Mesodermal cell (in vitro differentiated cells): ENCODE results near the gene HDAC4.

Experiments
- H3K27ac ChIP-seq: 2 replicates; pipeline ENCODE4 v1.7.0; 2013; ENCODE audit warnings: mild to moderate bottlenecking, low read depth, low read length, moderate library complexity; ENCODE audit not compliant: severe bottlenecking
- H3K36me3 ChIP-seq: 2 replicates; pipeline ENCODE4 v1.7.1; 2013; ENCODE audit warnings: mild to moderate bottlenecking, low read length, moderate library complexity; ENCODE audit not compliant: control insufficient read depth, insufficient read depth
- H3K4me1 ChIP-seq: one replicate; pipeline ENCODE4 v1.7.1; 2013; ENCODE audit warnings: mild to moderate bottlenecking, low read length; ENCODE audit not compliant: insufficient read depth, control insufficient read depth, poor library complexity, severe bottlenecking
- H3K4me3 ChIP-seq: 2 replicates; pipeline ENCODE4 v1.7.0; 2013; ENCODE audit warnings: low read length, control low read depth, mild to moderate bottlenecking; ENCODE audit not compliant: insufficient read depth, poor library complexity, severe bottlenecking; ENCODE audit errors: extremely low read depth
- H3K9me3 ChIP-seq: 2 replicates; pipeline ENCODE4 v1.7.1; 2013; ENCODE audit warnings: mild to moderate bottlenecking, low read length, moderate library complexity; ENCODE audit not compliant: control insufficient read depth
- WGBS, 2 experiments: methylation state at CpG; one replicate each; pipeline ENCODE4 v1.1.5; 2013; ENCODE audit warnings: missing lambda C conversion rate in 2 of 2; ENCODE audit not compliant: insufficient coverage in 2 of 2; 5-methylcytosine and 5-hydroxymethylcytosine counted together

HDAC4 gene

DNA sequence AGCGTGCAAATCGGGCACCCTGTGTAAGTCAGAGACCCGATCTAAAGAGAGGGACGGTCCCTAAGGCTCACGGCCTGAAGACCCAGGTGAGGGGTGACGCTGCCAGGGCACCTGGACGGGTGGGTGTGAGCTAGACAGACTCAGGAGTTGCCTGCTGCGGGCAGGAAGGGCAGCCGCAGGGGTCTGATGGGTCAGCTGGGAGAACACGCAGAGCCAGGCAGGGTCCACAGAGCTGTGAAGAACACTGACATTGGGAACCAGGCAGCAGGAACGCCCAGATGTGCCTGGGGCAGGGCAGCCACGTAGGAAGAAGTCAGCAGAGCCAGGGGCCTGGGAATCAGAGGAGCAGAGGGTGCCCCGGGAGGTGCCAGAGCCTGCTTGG lies 25.9 kb downstream of the HDAC4 start:
- H3K9me3 ChIP-seq, result no peaks in the 10 kb centered on the region
- 95 to 96% methylated on average over 13 of the region's 13 CpGs for WGBS, 2 experiments
- H3K4me1 ChIP-seq, result no peaks in the 10 kb centered on the region
- no peak overlapping the region for H3K27ac ChIP-seq
- H3K4me3 ChIP-seq, result no peak overlapping the region
- H3K36me3 ChIP-seq, result peaks cover 15% of the 10 kb centered on the region

DNA sequence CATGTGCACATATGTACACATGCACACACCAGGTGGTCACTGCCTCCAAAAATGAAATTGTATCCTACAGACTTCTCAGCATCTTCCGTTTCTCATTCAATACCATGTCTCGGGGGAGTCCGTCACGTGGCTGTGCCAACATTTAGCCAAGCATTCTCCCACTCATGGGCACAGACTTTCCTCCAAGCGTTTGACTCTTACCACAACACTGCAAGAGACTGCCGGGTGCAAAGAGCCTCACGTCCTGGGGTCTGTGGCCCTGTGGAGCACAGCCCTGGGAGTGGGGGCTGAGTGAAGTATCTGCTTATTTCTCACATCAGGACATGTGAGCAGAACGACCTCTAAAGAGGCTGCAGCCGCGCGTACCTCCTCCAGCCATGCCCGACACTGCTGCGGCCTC lies 28.0 kb downstream of the HDAC4 start:
- WGBS, 2 experiments, result 98% methylated on average over 11 to 12 of the region's 13 CpGs
- Histone ChIP-seq H3K27ac (no peak overlapping the region), H3K4me1 (no peaks in the 10 kb centered on the region), H3K9me3 (no peaks in the 10 kb centered on the region), H3K4me3 (no peak overlapping the region), H3K36me3 (peaks cover 19% of the 10 kb centered on the region)

DNA sequence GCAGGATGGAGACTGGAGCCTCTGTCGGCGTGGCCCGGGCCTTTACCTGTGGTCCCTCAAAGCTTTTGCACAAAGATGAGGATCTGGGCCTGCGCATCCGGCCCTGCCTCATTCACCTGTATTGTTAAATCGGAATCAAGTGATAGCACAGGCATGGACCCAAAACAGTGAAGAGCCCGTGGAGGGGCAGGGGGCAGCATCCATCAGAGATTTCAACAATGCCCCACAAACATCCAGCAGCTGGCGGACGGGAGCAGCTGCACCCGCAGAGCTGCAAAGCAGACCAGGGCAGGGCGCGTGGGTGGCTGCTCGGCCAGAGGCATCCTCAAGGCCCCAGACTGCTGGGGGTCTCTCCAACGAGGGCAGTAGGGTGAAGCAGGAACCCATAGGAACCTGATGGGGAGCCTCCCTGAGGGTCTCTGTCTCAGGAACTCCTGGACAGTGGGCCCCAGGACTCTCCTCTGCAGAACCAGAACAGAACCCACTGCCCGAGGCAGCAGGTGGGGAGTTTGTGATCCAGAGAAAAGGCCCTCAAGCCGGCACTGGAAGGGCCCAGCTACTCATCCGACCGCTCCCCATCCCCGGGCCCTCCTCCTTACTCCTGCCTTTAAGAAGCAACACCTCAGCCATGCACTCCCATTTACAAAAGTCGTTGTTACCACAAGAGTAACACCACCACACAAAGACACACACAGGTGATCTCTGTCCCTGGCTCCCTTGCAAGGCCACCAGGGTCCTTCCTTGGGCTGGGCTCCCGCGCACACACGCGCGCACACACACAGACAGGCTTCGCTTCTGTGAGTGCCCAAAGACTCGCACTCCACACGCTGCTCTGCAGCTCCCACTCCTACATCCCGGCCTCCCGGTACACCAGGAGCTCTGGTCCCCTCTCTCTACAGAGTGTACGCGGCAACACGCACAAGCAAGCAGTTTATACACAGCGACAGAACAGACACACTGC lies 28.8 kb downstream of the HDAC4 start:
- H3K4me1 ChIP-seq, result no peaks in the 10 kb centered on the region
- peaks cover 14% of the 10 kb centered on the region for H3K36me3 ChIP-seq
- H3K4me3 ChIP-seq, result no peak overlapping the region
- WGBS, 2 experiments, result 92 to 96% methylated on average over 28 to 31 of the region's 34 CpGs
- no peak overlapping the region for H3K27ac ChIP-seq
- H3K9me3 ChIP-seq, result no peaks in the 10 kb centered on the region

DNA sequence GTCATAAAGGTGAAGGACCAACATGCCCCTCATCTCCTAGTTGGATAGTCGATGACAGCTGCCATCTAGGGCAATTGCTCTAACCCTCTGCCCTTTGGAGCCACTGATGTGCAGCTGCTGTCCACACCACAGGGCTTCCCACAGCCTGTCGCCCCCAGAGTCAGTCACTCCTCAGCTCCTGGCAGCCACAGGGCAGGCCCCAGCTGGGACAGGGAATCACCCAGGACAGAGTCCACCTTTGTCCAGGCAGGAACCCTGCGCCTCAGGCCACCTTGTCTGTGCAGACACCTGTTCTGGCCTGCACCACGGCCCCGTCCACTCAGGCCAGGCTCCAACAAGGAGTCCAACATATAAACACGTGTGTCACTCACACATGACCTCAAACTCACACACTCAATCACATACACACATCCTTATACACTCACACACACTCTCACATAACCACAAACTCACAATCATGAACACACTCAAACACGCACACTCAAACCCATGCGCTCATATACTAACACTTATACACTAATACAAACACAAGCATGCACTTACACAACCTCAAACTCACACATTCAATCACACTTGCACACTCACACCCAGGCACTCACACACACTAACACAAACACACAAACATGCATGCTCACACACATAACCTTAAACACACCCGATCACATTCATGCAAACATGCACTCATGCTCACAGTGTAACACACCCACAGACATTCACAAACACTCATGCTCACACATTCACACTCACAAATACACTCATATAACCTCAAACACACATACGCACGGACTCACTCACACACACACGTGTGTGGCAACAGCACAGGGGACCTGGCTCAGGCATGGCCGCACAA lies 29.7 kb downstream of the HDAC4 start:
- H3K4me3 ChIP-seq, result no peak overlapping the region
- no peaks in the 10 kb centered on the region for H3K4me1 ChIP-seq
- 89 to 95% methylated on average over 13 of the region's 13 CpGs for WGBS, 2 experiments
- peaks cover 14% of the 10 kb centered on the region for H3K36me3 ChIP-seq
- H3K9me3 ChIP-seq, result no peaks in the 10 kb centered on the region
- H3K27ac ChIP-seq, result no peak overlapping the region

DNA sequence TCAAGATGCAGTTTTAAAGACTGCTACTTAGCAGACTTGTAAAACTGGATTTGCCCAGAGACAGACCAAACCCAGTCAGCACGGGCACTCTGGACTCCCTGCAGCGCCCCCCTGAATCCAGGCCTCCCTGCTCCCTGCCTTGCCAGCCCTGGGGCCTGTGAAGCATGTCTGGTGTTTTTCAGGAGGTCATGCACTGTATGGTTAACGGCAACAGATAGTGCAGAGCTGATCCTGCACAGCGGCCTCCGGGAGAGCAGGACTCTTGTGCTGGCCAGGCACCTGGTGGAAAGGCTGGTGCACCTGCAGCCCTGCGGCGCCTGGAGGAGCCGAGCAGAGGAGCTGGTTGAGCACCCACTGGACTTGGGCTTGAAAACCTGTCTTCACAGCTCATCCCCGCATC lies 30.4 kb downstream of the HDAC4 start:
- peaks cover 14% of the 10 kb centered on the region for H3K36me3 ChIP-seq
- WGBS, 2 experiments, result 95 to 99% methylated on average over 9 of the region's 9 CpGs

DNA sequence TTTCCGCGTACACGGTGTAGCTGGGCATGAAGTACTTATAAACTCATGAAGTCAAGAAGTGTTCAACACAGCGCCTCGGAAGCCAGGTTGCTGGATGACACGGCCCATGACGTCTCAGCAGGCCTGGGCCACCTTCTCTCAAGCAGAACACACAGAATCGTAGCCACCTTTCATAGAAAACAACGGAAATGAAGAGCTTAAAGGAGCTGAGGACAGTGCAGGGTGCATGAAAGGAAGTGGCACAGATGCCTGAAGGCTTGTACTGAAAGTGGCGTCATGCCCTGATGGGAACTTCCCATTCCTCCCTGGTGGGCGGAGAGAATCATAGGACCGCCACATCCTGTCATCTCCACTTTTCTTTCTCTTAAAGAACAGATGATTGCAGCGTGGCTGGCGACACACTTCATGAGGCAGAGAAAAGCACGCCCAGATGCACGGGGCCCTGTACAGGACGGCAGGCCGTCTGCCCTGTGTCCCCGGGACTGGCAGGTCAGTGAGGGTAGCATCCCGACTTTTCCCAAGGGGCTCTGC lies 31.1 kb downstream of the HDAC4 start:
- WGBS, 2 experiments, result 89 to 96% methylated on average over 15 to 19 of the region's 20 CpGs

More for the DNA sequence above, 30.4 kb downstream of the HDAC4 start:
- H3K9me3 ChIP-seq, result no peaks in the 10 kb centered on the region
- H3K4me1 ChIP-seq, result no peaks in the 10 kb centered on the region
- H3K27ac ChIP-seq, result no peak overlapping the region
- no peak overlapping the region for H3K4me3 ChIP-seq

DNA sequence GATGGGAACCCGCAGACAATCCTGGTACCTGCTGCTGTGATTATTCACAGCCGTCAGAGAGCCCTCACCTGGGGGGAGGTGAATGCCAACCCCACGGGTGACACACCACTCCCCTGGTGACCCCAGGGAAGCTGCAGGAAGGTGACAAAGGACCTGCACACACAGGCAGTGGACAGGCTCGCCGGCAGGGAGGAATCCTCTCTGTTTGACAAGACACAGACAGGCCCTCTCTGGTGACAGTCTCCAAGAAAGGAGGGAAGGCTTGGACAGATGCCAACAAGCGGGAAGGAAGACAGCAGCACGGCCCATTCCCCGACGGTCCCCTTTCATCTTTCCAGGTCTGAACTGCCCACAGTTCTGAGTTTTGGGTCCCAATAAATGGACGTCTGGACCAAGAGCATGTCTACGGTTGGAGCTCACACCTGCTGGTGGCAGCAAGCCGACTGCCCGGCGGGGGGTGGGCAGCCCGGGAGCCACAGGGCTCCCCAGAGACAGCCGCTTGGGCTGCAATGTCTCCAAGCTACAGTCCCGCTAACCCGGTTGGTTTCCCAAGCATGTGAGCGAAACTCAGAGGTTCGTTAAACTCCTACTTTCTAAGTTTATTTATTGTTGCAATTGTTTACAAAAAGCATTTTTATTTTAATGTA lies 31.8 kb downstream of the HDAC4 start:
- Histone ChIP-seq H3K4me3 (no peak overlapping the region), H3K27ac (no peak overlapping the region), H3K36me3 (peaks cover 13% of the 10 kb centered on the region), H3K4me1 (no peaks in the 10 kb centered on the region), H3K9me3 (no peaks in the 10 kb centered on the region)
- WGBS, 2 experiments, result 87 to 92% methylated on average over 14 to 18 of the region's 20 CpGs

More for the DNA sequence above, 31.1 kb downstream of the HDAC4 start:
- Histone ChIP-seq H3K4me3 (no peak overlapping the region), H3K36me3 (peaks cover 14% of the 10 kb centered on the region), H3K27ac (no peak overlapping the region), H3K9me3 (no peaks in the 10 kb centered on the region), H3K4me1 (no peaks in the 10 kb centered on the region)

DNA sequence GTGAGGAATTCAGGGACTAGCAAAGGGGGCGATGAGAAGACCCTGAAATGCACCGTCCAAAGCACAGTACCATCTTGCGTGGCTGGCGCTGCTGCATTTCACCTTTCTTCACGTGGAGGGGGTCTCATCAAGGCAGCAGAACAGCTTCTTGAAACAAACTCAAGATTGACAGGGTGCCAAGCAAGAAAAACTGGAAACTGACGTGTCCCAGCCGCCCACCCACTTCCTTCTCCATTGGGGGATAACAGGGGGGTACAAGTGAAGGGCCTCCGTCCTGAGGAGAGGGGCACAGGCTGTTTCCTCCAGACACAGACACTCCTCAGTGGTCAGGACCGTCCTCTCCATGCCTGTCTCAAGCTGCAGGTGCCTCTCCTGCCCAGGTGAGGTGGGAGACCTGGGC lies 32.5 kb downstream of the HDAC4 start:
- no peaks in the 10 kb centered on the region for H3K4me1 ChIP-seq
- no peaks in the 10 kb centered on the region for H3K9me3 ChIP-seq
- WGBS, 2 experiments, result 96 to 97% methylated on average over 8 to 9 of the region's 9 CpGs
- H3K27ac ChIP-seq, result no peak overlapping the region
- no peak overlapping the region for H3K4me3 ChIP-seq
- H3K36me3 ChIP-seq, result peaks cover 10% of the 10 kb centered on the region

DNA sequence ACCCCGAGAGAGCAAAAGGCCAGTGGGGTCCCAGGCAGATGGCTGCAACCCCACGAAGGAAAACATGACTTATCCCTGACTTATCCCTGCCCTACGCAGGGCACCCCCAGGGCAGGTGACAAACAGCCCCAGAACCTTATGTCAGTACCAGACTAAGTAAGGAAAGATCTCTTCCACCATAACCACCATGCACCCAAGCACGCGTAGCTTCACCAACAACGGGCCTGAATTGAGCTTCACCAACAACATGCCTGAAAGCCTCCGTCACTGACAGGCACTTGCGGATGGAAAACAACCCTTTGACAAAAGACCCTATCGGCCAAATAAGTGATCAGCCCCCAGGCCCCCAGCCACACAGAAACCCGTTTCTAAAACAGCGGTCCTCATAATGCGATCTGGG lies 34.1 kb downstream of the HDAC4 start:
- 90 to 93% methylated on average over 11 to 12 of the region's 12 CpGs for WGBS, 2 experiments
- no peaks in the 10 kb centered on the region for H3K4me1 ChIP-seq
- H3K36me3 ChIP-seq, result peaks cover 10% of the 10 kb centered on the region
- H3K27ac ChIP-seq, result no peak overlapping the region
- H3K9me3 ChIP-seq, result no peaks in the 10 kb centered on the region
- no peak overlapping the region for H3K4me3 ChIP-seq

DNA sequence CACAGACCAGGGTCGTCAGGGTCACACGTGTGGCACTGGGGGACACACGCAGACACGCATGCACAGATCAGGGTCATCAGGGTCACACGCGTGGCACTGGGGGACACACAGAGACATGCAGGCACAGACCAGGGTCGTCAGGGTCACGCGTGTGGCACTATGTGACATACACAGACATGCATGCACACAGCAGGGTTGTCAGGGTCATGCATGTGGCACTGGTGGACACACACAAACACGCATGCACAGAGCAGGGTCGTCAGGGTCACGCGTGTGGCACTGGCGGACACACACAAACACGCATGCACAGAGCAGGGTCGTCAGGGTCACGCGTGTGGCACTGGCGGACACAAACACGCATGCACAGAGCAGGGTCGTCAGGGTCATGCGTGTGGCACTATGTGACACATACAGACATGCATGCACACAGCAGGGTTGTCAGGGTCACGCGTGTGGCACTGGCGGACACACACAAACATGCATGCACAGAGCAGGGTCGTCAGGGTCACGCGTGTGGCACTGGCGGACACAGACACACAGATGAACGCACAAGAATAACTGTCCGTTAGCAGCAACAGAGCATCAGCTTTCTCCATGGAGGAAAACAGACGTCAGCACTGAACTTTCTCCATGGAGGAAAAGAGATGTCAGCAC lies 34.9 kb downstream of the HDAC4 start:
- 92 to 95% methylated on average over 28 to 32 of the region's 32 CpGs for WGBS, 2 experiments
- H3K36me3 ChIP-seq, result peaks cover 10% of the 10 kb centered on the region
- no peak overlapping the region for H3K4me3 ChIP-seq
- no peak overlapping the region for H3K27ac ChIP-seq
- H3K4me1 ChIP-seq, result no peaks in the 10 kb centered on the region
- no peaks in the 10 kb centered on the region for H3K9me3 ChIP-seq
